Measurements from ENCODE around the gene MC1R. TPM values are rescaled to one million over a fixed set of nuclear protein-coding genes. Genes with fewer than 3 reads are reported as not detected.
A peak's percentile ranks its signal among the peaks of the same experiment; 100 is the strongest.

The MC1R gene
- total RNA-seq, 1 experiment from 2014 or later, result 3.8 TPM

GRCh38 chr16:89921702-89922476, 3.2 kb downstream of the MC1R start:
- TF ChIP-seq E2F1 (CRISPR knock-in tag; IDR thresholded peaks at IDR 0.05) (no peak), SP1 (CRISPR knock-in tag; conservative IDR thresholded peaks at IDR 0.05) (0 out of 2 replicates have a peak, but pooled peaks have one; percentile 49), TEAD4 (CRISPR knock-in tag; IDR thresholded peaks at IDR 0.05) (no peak), GABPB1 (CRISPR knock-in tag; IDR thresholded peaks at IDR 0.05) (peak; percentile 65), MAX (CRISPR knock-in tag; IDR thresholded peaks at IDR 0.05) (0 out of 2 replicates have a peak, but pooled peaks have one; percentile 6), ATF1 (CRISPR knock-in tag; IDR thresholded peaks at IDR 0.05) (no peak)
- Mint-ChIP-seq H3K4me1 (peaks cover 19% of the 10 kb centered on the region), H3K4me3 (peak overlapping the region; percentile 88), H3K36me3 (no peaks in the 10 kb centered on the region), H3K27ac (no peak overlapping the region), H3K9me3 (no peaks in the 10 kb centered on the region), H3K27me3 (ENCODE audit: low read depth) (peaks cover 36% of the 10 kb centered on the region)
- CTCF ChIA-PET, result interaction anchor here (0.6 to 5.7 kb wide), 8 partner anchors 12 to 365 kb away, joined by 3 to 70 read pairs (median 5); partner anchors contain the start of gene DEF8
- DNase-seq (ENCODE audit: low spot score) (peak; percentile 44), ATAC-seq (peak; percentile 0; the same call in 1 of the 2 replicates)
- POLR2A ChIA-PET, result interaction anchor here (0.6 to 2.8 kb wide), 4 partner anchors 12 to 29 kb away, joined by 3 to 14 read pairs (median 3); no protein-coding TSS in a partner anchor

GRCh38 chr16:89922477-89922883, 3.8 kb downstream of the MC1R start:
- Mint-ChIP-seq H3K4me3 (peak overlapping the region; percentile 88), H3K27me3 (ENCODE audit: low read depth) (peaks cover 36% of the 10 kb centered on the region), H3K4me1 (peaks cover 19% of the 10 kb centered on the region), H3K9me3 (no peaks in the 10 kb centered on the region), H3K36me3 (no peaks in the 10 kb centered on the region), H3K27ac (no peak overlapping the region)
- no peak for ATAC-seq
- POLR2A ChIA-PET, result interaction anchor here (0.6 to 2.8 kb wide), 4 partner anchors 12 to 29 kb away, joined by 3 to 14 read pairs (median 3); no protein-coding TSS in a partner anchor
- peak; percentile 63 for DNase-seq (ENCODE audit: low spot score)
- CTCF ChIA-PET, result interaction anchor here (0.6 to 5.7 kb wide), 12 partner anchors 13 to 365 kb away, joined by 3 to 70 read pairs (median 6); partner anchors contain the start of genes DBNDD1, DEF8 and TCF25
- TF ChIP-seq HMGA2 (CRISPR knock-in tag; IDR thresholded peaks at IDR 0.05) (no peak), ZNF425 (CRISPR knock-in tag; conservative IDR thresholded peaks at IDR 0.05) (no peak), PRDM15 (CRISPR knock-in tag; IDR thresholded peaks at IDR 0.05) (no peak), ZNF416 (CRISPR knock-in tag; IDR thresholded peaks at IDR 0.05) (no peak), ESRRA (CRISPR knock-in tag; IDR thresholded peaks at IDR 0.05; ENCODE audit: borderline replicate concordance) (no peak), NFYB (CRISPR knock-in tag; conservative IDR thresholded peaks at IDR 0.05; ENCODE audit: low read depth) (no peak), ZBTB21 (CRISPR knock-in tag; IDR thresholded peaks at IDR 0.05; ENCODE audit: borderline replicate concordance) (no peak), E2F4 (CRISPR knock-in tag; IDR thresholded peaks at IDR 0.05; ENCODE audit: borderline replicate concordance, low read depth) (no peak), FOXP4 (CRISPR knock-in tag; IDR thresholded peaks at IDR 0.05) (no peak), USF2 (CRISPR knock-in tag; IDR thresholded peaks at IDR 0.05) (no peak), CTCF (IDR thresholded peaks at IDR 0.05) (no peak), SMAD4 (CRISPR knock-in tag; IDR thresholded peaks at IDR 0.05) (no peak), MYBL2 (CRISPR knock-in tag; IDR thresholded peaks at IDR 0.05) (no peak)

All from WTC11 (cell line).